Endodermal cell (in vitro differentiated cells): ENCODE data around the gene PEX7. TPM values are rescaled to one million over a fixed set of nuclear protein-coding genes. Genes with fewer than 3 reads are reported as not detected.

Experiments used
- DNase-seq: peaks from one replicate; pipeline ENCODE4 v3.0.0-alpha.2; 2017
- H3K27ac ChIP-seq: 2 replicates; pipeline ENCODE4 v1.5.1; 2013; ENCODE audit warnings: mild to moderate bottlenecking, low read depth, low read length, moderate library complexity
- H3K27me3 ChIP-seq: 2 replicates; pipeline ENCODE4 v1.6.1; 2013; ENCODE audit warnings: mild to moderate bottlenecking, low read length, moderate library complexity; ENCODE audit not compliant: insufficient read depth, control insufficient read depth, poor library complexity, severe bottlenecking
- H3K36me3 ChIP-seq: 2 replicates; pipeline ENCODE4 v1.7.0; 2013; ENCODE audit warnings: mild to moderate bottlenecking, low read length, moderate library complexity; ENCODE audit not compliant: control insufficient read depth, insufficient read depth
- H3K4me1 ChIP-seq: one replicate; pipeline ENCODE4 v1.7.0; 2013; ENCODE audit warnings: low read length; ENCODE audit not compliant: control insufficient read depth, insufficient read depth
- H3K4me3 ChIP-seq: 2 replicates; pipeline ENCODE4 v1.5.1; 2013; ENCODE audit warnings: mild to moderate bottlenecking, low read length, moderate library complexity
- H3K9ac ChIP-seq: 2 replicates; pipeline ENCODE4 v1.6.1; 2013; ENCODE audit warnings: mild to moderate bottlenecking, low read length, moderate library complexity; ENCODE audit not compliant: poor library complexity, severe bottlenecking; ENCODE audit errors: extremely low read depth
- H3K9me3 ChIP-seq: 2 replicates; pipeline ENCODE4 v1.6.1; 2013; ENCODE audit warnings: mild to moderate bottlenecking, low read length, moderate library complexity; ENCODE audit not compliant: control insufficient read depth
- H3K27ac Mint-ChIP-seq: 2 replicates; pipeline ENCODE4 v1.8.0; 2020; ENCODE audit warnings: mixed read lengths
- H3K27me3 Mint-ChIP-seq: 2 replicates; pipeline ENCODE4 v1.8.0; 2021; ENCODE audit warnings: mild to moderate bottlenecking, mixed read lengths; ENCODE audit not compliant: insufficient read depth
- H3K36me3 Mint-ChIP-seq: 2 replicates; pipeline ENCODE4 v1.8.0; 2020; ENCODE audit warnings: low read depth, mixed read lengths
- H3K4me1 Mint-ChIP-seq: 2 replicates; pipeline ENCODE4 v1.8.0; 2020; ENCODE audit warnings: mixed read lengths
- H3K4me3 Mint-ChIP-seq: 2 replicates; pipeline ENCODE4 v1.8.0; 2020; ENCODE audit warnings: mild to moderate bottlenecking, moderate library complexity, mixed read lengths
- H3K9me3 Mint-ChIP-seq: 2 replicates; pipeline ENCODE4 v1.8.0; 2020; ENCODE audit warnings: mild to moderate bottlenecking, mixed read lengths
- CTCF ChIP-seq: fragments of 200-600 bp; sonication (generic); conservative IDR thresholded peaks from 2 replicates; pipeline ENCODE4 v1.5.0; 2021; ENCODE audit warnings: antibody characterized with exemption, mild to moderate bottlenecking
- WGBS, 2 experiments: methylation state at CpG; one replicate each; pipeline versions ENCODE4 v1.1.5 to v1.1.7; 2013; ENCODE audit warnings: missing lambda C conversion rate in 2 of 2, mixed read lengths in 1 of 2; ENCODE audit not compliant: insufficient coverage in 1 of 2, insufficient read length in 1 of 2; 5-methylcytosine and 5-hydroxymethylcytosine counted together
- total RNA-seq, 2 donors: library from RNA; stranded (reverse); fragmentation: NEBNext Ultra II Directional in 1 of 2; extraction: Animal tissue kit (Norgen Biotek cat#: 25700) in 1 of 2; gene quantifications; 2 replicates in 1 of 2; 3 replicates in 1 of 2; pipeline ENCODE4 v1.2.1, GENCODE V29; 2021

Gene PEX7
- total RNA-seq, 2 donors from 2014 or later = 11.2 to 11.6 TPM

- Mint-ChIP-seq H3K27ac (no peak overlapping the region), H3K4me1 (peaks cover 18% of the 10 kb centered on the region), H3K36me3 (no peaks in the 10 kb centered on the region), H3K4me3 (no peak overlapping the region), H3K27me3 (no peaks in the 10 kb centered on the region), H3K9me3 (no peaks in the 10 kb centered on the region)
- DNase-seq = no peak
- WGBS, 2 experiments = 96% methylated on average over 3 of the region's 3 CpGs; no CpG with 5 or more reads in 1 of the 2 experiments
- no peak for TF ChIP-seq CTCF
- no peaks in the 10 kb centered on the region for H3K27me3 ChIP-seq
- H3K27ac ChIP-seq = no peak overlapping the region
- H3K9ac ChIP-seq = no peak overlapping the region
- no peaks in the 10 kb centered on the region for H3K36me3 ChIP-seq
- no peaks in the 10 kb centered on the region for H3K9me3 ChIP-seq
- H3K4me1 ChIP-seq = peaks cover 11% of the 10 kb centered on the region
- H3K4me3 ChIP-seq = no peak overlapping the region
These were observed 63.7 kb downstream of the PEX7 start for GRCh38 chr6:136886091-136886490.

GRCh38 chr6:136887953-136888352, 65.6 kb downstream of the PEX7 start:
- no peak overlapping the region for H3K27ac Mint-ChIP-seq

GRCh38 chr6:136889271-136890193, 67.1 kb downstream of the PEX7 start:
- Histone ChIP-seq H3K9me3 (no peaks in the 10 kb centered on the region), H3K9ac (no peak overlapping the region), H3K27ac (peak overlapping the region; percentile 9), H3K27me3 (no peaks in the 10 kb centered on the region), H3K4me1 (peaks cover 11% of the 10 kb centered on the region), H3K36me3 (no peaks in the 10 kb centered on the region), H3K4me3 (no peak overlapping the region)
- 91 to 100% methylated on average over 3 to 5 of the region's 6 CpGs for WGBS, 2 experiments
- H3K9me3 Mint-ChIP-seq = no peaks in the 10 kb centered on the region
- H3K27ac Mint-ChIP-seq = no peak overlapping the region
- no peak overlapping the region for H3K4me3 Mint-ChIP-seq
- TF ChIP-seq CTCF = no peak
- peaks cover 11% of the 10 kb centered on the region for H3K4me1 Mint-ChIP-seq
- no peaks in the 10 kb centered on the region for H3K36me3 Mint-ChIP-seq
- DNase-seq = no peak
- no peaks in the 10 kb centered on the region for H3K27me3 Mint-ChIP-seq

More at GRCh38 chr6:136887953-136888352, 65.6 kb downstream of the PEX7 start:
- Mint-ChIP-seq H3K4me1 (peaks cover 11% of the 10 kb centered on the region), H3K36me3 (no peaks in the 10 kb centered on the region), H3K27me3 (no peaks in the 10 kb centered on the region), H3K9me3 (no peaks in the 10 kb centered on the region), H3K4me3 (no peak overlapping the region)
- Histone ChIP-seq H3K27me3 (no peaks in the 10 kb centered on the region), H3K9ac (no peak overlapping the region), H3K9me3 (no peaks in the 10 kb centered on the region), H3K27ac (no peak overlapping the region), H3K4me3 (peak overlapping the region; percentile 61), H3K4me1 (peaks cover 11% of the 10 kb centered on the region), H3K36me3 (no peaks in the 10 kb centered on the region)
- DNase-seq = no peak
- WGBS, 2 experiments = 43% methylated on average over 1 of the region's 1 CpG; no CpG with 5 or more reads in 1 of the 2 experiments
- TF ChIP-seq CTCF = no peak
